GM15510 (cell line): ENCODE results near the gene SLC6A12.

Experiments
- POLR2A ChIP-seq: IDR thresholded peaks from 3 replicates; pipeline ENCODE4 v1.6.1; 2011; ENCODE audit warnings: borderline replicate concordance; ENCODE audit not compliant: insufficient read length; ENCODE audit errors: extremely low read depth

SLC6A12 gene

DNA sequence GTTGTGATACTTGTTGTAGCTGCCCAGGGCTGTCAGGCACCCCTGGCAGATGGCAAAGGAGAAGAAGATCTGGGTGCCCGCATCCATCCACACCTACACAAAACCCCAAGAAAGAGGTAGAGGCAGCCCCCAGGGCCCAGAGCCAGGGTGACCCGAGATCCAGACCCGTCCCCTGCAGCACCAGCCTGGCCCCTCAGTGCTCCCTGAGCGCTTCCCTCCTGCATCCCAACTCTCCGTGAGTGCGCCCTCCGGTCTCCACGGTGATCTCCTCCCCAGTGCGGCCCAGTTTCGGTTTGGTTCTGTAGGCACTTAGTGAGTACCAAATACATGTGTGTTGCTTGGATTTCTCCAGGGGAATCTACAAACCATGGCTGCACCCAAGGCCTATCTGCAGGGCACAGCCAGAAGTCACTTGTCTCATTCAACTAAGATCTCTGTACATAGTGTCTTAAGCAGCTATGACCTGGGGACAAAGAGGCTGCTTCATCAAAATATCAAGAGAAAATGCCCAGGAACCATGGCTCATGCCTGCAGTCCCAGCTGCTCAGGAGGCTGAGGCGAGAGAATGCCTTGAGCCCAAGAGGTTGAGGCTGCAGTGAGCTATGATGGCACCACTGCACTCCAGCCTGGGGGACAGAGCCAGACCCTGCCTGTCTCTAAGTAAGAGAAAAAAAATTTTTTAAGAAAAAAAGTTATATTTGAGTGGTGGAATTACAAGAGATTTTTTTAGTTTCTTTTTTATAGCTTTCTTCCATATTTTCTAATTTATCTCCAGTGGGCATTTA, 15.9 kb downstream of the SLC6A12 start:
- no peak for TF ChIP-seq POLR2A

DNA sequence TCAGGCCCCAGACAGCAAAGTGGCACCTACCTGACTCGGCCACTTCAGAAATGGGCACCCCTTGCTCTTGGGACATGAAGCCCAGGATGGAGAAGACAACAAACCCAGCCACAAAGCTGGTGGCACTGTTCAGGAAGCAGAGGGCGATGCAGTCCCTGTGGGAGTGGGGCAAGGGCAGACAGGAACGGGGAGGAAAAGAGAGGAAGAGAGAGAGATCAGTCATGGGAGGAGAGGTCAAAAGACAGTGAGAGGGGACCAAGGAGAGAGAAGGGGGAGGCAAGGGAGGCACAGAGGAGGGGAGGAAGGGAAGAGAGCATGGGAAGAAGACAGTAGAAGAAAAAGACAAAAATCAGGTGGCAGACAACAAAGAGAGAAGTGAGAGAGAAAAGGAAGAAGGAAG, 16.6 kb downstream of the SLC6A12 start:
- no peak for TF ChIP-seq POLR2A

DNA sequence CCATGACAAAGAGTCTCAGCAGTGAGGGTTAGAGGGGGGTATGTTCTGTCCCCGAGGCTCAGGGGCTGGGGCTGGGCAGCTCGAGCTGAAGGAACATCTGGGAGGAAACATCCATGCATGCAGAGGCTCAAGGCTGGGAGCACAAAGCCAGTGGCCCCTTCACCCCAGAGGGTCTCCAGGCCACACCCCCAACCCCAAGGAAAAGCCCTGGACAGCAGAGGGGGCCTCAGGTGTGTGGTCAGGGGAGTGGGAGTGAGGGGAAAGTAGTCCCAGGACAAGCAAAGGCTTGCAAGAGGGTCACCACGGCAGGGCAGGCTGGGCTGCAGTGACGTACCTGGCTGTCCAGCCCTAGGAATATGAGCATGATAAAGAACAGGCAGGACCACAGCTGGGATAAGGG, 17.5 kb downstream of the SLC6A12 start:
- TF ChIP-seq POLR2A = no peak

DNA sequence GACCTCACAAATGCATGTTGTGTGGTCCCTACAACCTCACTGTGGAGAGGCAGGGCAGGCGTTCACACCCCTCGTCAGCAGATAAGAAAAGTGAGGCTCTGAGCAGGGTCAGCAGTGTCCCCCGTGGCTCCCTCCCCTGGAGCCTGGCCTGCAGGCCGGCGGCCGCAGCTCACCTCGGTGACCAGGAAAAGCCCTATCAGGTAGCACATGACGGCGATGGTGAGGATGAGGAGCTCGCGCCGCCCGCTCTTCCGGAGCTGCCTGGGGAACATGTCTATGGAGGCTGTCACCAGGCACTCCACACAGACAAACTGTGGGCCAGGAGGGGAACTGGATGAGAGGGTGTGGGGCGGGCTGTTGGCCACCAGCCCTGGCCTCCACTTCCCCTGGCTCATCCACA, 18.0 kb downstream of the SLC6A12 start:
- no peak for TF ChIP-seq POLR2A

DNA sequence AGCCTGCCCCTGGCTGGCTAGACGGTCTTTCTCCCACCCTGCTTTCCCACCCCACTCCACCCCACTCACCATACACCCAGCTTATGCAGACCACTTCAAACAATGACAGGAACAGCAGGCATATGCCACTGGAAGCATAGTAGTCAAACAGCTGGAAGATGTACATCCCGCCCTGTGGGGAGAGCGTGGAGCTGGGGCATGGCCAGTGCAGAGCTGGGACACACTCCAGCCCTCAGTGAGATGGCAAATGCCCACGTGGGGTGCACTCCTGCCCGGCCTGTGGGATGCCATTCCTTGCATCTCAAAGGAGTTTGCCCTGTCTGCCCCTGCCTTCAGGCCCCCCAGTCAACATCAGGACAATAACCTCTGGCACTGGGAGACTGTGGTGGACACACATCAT, 18.8 kb downstream of the SLC6A12 start:
- TF ChIP-seq POLR2A = no peak

DNA sequence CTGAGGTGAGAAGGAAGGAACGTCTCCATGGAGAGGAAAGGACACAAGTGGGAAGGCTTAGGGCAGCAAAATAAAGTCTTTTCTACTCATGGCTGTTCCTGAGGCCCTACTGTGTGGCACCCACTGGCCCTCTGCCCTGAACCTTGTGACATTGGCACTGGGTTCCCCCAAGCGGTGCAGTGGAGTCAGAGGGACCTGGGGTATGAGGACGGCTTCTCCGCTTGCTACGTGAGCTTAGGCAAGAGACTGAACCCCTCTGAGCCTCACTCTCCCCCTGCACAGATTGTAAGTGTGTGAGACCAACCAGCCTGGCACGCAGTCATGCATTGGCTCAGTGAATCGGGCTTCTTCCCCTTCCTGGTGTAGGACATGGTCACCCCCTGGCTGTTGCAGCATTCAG, 19.7 kb downstream of the SLC6A12 start:
- no peak for TF ChIP-seq POLR2A

DNA sequence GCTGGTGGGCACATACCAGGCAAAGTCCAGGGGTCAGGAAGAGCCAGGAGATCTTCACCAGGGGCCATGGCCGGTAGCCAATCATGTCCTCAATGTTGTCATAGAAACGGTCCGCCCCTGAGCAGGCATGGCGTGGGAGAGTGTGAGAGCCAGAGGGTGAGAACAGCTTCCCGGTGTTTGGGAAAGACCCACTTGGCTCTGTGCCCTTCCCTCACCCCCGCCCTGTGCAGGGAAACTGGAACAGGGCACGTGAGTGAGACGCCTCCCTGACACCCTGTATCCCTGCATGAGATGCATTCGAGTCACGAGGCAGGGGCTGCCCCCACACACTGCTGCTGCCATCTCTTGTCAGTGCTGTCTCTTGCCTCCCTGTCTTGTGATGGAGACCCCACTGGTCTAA, 20.7 kb downstream of the SLC6A12 start:
- TF ChIP-seq POLR2A = no peak

DNA sequence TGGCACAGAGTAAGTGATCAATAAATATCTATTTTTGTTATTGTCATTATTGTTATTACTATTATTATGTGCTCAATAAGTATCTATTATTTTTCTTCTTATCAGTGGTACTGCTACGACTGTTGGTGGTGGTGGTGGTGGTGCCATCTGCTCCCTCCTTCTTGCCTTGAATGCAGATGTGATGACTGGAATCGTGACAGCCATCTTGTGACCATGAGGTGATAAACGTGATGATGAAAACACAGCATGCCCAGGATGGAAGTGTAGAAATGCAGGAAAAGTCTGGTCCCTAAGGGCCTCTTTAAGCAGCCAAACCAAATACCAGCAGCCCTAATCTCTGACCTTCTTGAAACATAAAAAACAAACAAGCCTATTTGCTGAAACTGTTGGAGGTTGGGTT, 22.4 kb downstream of the SLC6A12 start:
- TF ChIP-seq POLR2A = no peak

DNA sequence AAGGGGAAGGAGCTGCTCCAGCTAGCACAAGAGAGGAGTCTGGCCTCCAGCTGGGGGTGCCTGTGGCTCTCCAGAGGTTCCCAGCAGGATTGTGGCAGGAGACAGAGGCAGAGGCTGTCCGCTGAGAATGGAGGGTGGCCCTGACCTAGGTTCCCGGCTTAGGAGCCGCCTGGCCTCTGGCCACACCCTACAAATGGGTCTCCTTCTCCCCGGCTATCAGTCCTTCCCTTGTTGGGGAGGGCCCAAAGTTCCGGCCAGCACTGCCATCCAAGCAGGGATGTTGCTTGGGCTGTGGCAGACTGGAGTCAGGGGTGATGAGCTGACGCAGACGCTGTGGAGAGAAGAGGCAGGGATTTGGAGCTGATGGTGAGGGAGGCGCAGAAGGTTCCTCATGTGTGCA, 23.1 kb downstream of the SLC6A12 start:
- no peak for TF ChIP-seq POLR2A

DNA sequence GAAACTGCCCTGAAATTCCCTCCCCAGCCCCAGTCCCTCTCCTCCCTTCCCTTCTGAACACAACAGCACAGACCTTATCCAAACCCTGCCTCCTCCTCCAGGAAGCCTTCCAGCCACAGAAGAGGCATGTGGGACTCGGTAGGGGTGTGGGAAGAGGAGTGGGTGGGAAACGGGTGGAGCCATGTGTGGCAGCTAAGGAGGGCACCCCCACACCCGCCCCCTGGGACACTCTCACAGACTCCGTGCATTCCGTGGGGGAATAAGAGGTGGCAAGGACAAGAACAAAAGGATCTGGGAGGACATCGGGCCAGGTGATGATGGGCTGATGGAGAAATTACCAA, 24.4 kb downstream of the SLC6A12 start:
- no peak for TF ChIP-seq POLR2A

DNA sequence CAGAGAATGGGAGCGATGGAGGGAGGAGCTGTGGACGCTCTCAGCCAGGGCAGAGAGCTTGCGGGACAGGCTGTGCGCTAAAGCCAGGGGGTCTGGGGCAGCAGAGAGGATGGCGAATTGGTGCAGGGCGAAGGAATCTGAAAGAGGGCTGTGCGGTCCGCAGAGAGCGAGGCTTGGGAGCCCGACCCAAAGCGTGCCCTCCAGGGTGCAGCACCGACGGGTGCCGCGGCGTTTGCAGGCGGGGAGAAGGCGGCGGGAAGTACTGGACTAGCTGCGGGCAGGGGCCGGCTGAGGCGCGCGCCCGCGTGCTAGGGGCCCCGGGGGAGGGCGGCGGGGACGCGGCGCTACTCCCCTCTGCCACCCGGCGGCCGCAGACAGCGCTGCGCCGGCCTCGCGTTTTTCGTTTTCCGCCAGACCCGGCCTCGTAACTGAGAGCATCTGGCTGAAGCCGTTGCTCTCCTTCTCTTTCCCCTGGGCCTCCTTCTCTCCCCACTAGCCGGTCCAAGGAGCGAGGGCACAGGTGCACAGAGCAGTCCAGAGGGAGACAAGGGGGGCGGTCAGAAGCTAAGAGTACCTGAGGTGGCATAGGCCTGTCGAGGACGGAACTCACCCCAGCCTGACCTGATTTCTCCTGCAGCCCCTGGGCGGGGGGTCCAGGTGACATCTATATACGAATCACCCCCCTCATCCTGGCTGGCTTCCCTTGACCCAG, 24.9 kb downstream of the SLC6A12 start:
- no peak for TF ChIP-seq POLR2A

DNA sequence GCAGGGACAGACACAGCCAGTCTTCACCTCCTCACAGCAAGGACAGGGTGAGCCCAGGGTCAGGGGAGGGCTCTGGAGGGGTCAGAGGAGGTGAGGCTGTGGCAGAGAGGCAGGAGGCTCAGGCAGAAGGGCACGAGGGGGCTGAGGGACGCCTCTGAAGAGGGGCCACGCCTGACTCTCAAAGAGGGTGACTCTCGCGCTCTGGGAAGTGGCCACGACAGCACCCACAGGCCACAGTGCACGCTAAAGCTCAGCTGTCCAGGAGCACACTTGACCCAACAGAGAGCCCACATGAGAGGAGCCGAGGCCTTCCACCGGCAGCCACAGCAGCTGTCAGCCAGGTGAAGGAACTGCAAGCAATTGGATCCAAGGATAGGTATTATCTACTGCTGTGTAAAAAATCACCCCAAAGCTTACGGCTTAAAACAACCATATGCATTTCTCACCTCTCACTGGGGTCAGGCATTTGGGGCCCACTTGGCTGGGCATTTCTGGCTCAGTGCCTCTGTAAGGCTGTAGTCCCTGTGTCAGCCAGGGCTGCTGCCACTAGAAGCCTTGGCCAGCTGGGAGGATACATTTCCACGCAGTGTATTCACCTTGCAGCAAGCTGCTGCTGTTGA, 27.8 kb downstream of the SLC6A12 start:
- no peak for TF ChIP-seq POLR2A

DNA sequence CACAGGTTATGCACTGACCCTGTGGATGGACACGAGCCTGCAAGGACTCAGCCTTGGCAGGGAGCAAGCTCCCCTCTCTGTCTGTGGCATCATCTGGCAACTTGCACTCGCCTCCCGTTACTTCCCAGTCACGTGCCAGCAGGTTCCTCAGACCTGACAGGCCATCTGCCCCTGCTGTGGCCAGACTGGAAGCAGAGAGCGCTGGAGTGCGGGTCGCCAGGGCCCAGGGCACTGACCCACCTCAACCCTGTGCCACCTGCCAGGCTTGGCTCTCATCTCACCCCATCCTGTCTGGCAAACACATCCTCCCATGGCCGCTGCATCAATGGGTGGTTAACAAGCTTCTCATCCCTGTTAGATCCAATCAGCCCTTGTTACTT, 28.4 kb downstream of the SLC6A12 start:
- no peak for TF ChIP-seq POLR2A

DNA sequence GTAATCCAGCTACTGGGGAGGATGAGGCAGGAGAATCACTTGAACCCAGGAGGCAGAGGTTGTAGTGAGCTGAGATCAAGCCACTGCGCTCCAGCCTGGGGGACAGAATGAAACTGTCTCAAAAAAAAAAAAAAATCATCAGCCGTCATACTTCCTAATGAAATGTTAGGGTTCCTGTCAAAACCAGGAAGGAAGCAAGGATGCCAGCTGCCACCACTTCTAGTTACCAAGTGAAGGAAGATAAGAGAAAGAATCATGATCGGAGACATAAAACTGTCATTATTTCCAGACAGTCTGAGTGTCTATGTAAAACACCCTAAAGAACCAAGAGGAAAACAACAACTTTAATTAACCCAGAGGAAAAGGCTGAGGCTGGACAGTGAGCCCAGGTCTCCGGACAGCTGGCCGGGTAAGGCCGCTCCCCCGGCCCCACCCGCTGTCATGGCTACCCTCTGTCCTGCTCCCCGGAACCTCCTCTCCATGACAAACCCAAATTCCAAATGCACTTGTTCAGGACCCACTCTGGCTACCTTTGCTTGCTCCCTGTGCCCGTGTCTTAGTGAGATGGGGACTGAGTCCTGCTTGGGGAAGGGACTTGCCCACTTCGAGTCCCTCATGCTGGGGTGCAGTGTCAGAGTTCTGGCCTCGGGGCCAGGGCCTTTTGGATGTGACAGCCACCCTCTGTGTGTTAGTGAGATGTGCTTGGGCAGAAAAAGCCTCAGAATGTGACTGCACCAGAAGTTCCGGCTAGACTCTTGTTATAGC, 29.0 kb downstream of the SLC6A12 start:
- TF ChIP-seq POLR2A = no peak

DNA sequence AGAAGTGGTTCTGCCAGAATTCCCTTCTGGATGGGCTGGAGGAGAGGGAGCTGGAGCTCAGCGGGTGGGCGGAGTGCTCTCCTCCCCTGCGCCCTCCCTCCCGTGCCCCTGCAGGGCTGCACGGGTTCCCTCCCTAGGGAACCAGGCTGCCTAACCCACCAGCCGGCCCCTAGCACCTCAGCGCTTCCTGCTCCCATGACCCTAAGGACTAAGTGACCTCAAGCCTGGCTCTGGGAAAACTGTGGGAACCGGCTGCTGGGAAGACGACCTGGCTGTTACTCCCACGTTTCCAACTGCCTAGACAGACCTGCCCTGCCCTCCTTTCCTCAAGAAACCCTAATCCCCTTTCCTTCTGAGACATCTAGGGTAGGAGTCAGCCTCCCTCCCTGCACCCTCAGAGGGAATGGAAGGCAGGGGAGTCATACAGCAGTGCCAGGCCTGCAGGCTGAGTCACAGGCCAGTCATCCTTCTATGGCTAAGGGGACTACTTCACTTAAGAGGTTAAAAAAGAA, 31.5 kb downstream of the SLC6A12 start:
- TF ChIP-seq POLR2A = no peak
